Right atrium auricular region (tissue), 2 donors: ENCODE results near the gene KIF6. TPM values are rescaled to one million over a fixed set of nuclear protein-coding genes. Genes with fewer than 3 reads are reported as not detected.

Source experiments
- DNase-seq: peaks from one replicate; pipeline ENCODE4 v3.0.0-alpha.2; 2019; ENCODE audit warnings: low spot score
- H3K27ac ChIP-seq, 2 donors: fragments of 200-600 bp; sonication (generic); 1 replicate in 1 of 2; 2 replicates in 1 of 2; pipeline ENCODE4 v1.5.1; 2016 to 2019
- H3K27me3 ChIP-seq, 2 donors: fragments of 200-600 bp; sonication (generic); one replicate each; pipeline versions ENCODE4 v1.5.1 to v1.6.0; 2017 to 2019
- H3K36me3 ChIP-seq: fragments of 200-600 bp; sonication (generic); one replicate; pipeline ENCODE4 v1.5.1; 2016
- H3K4me1 ChIP-seq, 2 donors: fragments of 200-600 bp; sonication (generic); one replicate each; pipeline versions ENCODE4 v1.5.1 to v1.6.0; 2017 to 2019
- H3K4me3 ChIP-seq, 2 donors: fragments of 200-600 bp; sonication (generic); 1 replicate in 1 of 2; 2 replicates in 1 of 2; pipeline ENCODE4 v1.5.1; 2017 to 2019; ENCODE audit warnings: mild to moderate bottlenecking in 1 of 2, moderate library complexity in 1 of 2
- H3K9me3 ChIP-seq, 2 donors: fragments of 200-600 bp; sonication (generic); one replicate each; pipeline ENCODE4 v1.5.1; 2019
- CTCF ChIP-seq, 2 donors: fragments of 200-600 bp; sonication (generic); IDR thresholded peaks; one replicate each; pipeline ENCODE4 v1.5.1; 2019; ENCODE audit warnings: antibody characterized with exemption in 2 of 2
- total RNA-seq, 2 donors: library from RNA; depleted of rRNA; stranded (reverse); fragments of >200 nt; gene quantifications; one replicate each; pipeline ENCODE4 v1.1.0, GENCODE V29; 2016

Gene KIF6
- total RNA-seq, 2 donors from 2014 or later = not detected

DNA sequence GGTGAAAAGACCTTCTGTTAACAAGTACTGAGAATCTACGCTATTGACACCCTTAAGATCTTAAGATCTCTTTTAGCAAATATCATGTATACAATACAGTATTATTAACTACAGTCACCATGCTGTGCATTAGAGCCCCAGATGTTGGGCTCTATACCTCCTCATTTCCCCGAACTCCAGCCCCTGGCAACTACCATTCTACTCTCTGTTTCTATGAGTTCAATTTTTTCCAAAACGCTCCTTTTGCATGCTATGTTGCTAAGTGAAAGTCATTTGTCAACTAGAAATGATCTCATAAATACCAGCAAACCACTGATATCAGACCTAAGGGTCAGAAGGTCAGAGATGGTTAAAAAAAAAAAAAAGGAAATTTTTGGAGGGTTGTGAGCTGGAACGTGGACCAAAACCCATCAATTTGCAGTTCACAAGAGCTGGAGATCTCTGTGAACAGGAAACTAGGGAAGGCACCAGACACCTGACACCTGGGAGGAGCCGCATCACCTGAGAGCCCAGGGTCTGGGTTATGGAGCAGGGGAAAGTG is 280.7 kb downstream of the KIF6 start:
- TF ChIP-seq CTCF (IDR thresholded peaks at IDR 0.05) = no peak
- Histone ChIP-seq H3K27ac (no peak overlapping the region), H3K27me3 (no peaks in the 10 kb centered on the region), H3K36me3 (no peaks in the 10 kb centered on the region), H3K4me1 (no peaks in the 10 kb centered on the region), H3K4me3 (no peak overlapping the region), H3K9me3 (no peaks in the 10 kb centered on the region)
- no peak for DNase-seq

DNA sequence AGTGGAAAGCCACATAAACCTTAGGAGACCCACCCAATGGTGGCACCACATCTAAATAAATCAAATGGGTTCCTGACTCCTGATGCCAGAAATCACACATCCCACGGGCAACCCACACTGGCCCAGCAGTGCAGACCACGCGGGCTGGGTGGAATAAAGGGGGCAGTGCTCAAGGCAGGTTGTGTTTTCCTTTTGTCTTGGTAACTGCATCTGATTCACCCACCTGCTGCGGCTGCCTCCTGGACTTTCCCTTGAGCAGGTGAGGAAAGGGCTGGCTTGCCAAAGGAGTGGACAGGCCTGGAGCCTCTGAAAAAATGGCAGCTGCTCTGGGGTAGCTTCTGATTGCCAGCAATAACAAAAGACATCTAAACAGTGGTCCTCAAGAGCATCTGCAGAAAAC is 283.2 kb downstream of the KIF6 start:
- H3K4me1 ChIP-seq = no peaks in the 10 kb centered on the region
- no peak for DNase-seq
- H3K27ac ChIP-seq = no peak overlapping the region
- peaks cover 0 to 3% of the 10 kb centered on the region in 2 donors for H3K9me3 ChIP-seq
- H3K4me3 ChIP-seq = no peak overlapping the region
- TF ChIP-seq CTCF (IDR thresholded peaks at IDR 0.05) = no peak
- no peaks in the 10 kb centered on the region for H3K36me3 ChIP-seq
- no peaks in the 10 kb centered on the region for H3K27me3 ChIP-seq

- Histone ChIP-seq H3K9me3 (peaks cover 0 to 10% of the 10 kb centered on the region in 2 donors), H3K4me3 (no peak overlapping the region), H3K36me3 (no peaks in the 10 kb centered on the region)
Measured at GRCh38 chr6:39441301-39441700, 283.9 kb downstream of the KIF6 start.

DNA sequence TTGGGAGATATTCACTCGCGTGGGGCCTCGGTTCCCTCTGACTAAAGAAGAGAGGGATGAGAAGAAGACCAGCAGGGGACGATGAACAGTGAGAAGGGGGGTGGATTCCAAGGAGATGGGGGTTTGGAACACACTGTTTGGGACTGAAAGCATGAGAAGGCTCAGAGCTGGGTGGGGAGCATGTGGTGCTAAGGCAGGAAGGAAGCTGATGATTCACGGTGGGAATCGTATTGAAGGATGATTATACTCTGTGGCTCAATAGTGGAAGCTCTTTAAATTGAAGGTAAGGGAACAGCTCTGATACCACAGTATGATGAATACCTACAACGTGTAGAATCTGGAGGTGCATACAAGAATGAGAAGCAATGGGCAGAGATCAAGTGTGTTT is 285.2 kb downstream of the KIF6 start:
- no peak overlapping the region for H3K27ac ChIP-seq
- no peak for DNase-seq
- peaks cover 0 to 14% of the 10 kb centered on the region in 2 donors for H3K9me3 ChIP-seq
- no peak overlapping the region for H3K4me3 ChIP-seq
- no peaks in the 10 kb centered on the region for H3K36me3 ChIP-seq
- TF ChIP-seq CTCF (IDR thresholded peaks at IDR 0.05) = no peak
- no peaks in the 10 kb centered on the region for H3K27me3 ChIP-seq
- no peaks in the 10 kb centered on the region for H3K4me1 ChIP-seq

More at GRCh38 chr6:39441301-39441700, 283.9 kb downstream of the KIF6 start:
- no peaks in the 10 kb centered on the region for H3K4me1 ChIP-seq
- no peaks in the 10 kb centered on the region for H3K27me3 ChIP-seq
- H3K27ac ChIP-seq = no peak overlapping the region
- DNase-seq = no peak
- no peak for TF ChIP-seq CTCF (IDR thresholded peaks at IDR 0.05)

DNA sequence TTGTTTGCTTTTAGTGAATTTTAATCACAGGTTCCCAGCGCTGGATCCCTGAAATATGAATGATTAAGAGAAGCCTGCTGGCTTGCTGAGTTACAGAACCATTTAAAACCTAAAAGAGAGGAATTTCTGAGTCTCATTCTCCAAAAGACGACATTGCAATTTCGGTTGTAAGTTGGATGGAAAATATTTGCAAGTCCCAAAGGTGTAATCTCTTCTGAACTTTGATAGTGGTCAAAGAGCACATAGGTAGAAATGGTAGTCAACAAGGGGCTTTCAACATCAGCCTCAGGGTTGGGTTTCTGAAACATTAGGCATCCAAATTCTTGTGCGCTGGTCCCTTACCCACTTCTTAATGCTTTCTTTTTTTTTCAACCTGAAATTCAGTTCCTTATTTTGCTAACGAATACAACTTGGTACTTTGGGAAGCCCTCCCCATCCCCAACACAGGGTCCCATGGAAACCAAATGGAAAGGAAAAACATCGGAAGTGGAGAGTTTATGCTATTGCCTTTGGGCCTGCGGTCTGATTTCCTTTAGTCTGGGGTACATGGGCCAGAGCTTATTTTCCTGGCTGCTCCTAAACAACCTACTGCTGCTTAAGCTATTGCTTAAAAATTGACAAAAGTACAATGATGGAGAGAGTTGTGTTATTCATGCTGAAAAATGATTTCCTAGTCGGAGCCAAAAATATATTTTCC is 285.7 kb downstream of the KIF6 start:
- no peak for DNase-seq
- no peak for TF ChIP-seq CTCF (IDR thresholded peaks at IDR 0.05)
- no peaks in the 10 kb centered on the region for H3K4me1 ChIP-seq
- H3K4me3 ChIP-seq = no peak overlapping the region
- H3K27ac ChIP-seq = no peak overlapping the region
- H3K9me3 ChIP-seq = peaks cover 0 to 14% of the 10 kb centered on the region in 2 donors
- H3K36me3 ChIP-seq = no peaks in the 10 kb centered on the region
- H3K27me3 ChIP-seq = no peaks in the 10 kb centered on the region
